ENCODE data around the gene TIPIN. TPM values are rescaled to one million over a fixed set of nuclear protein-coding genes. Genes with fewer than 3 reads are reported as not detected.

TIPIN gene
- total and polyA plus RNA-seq, 4 experiments from 2014 or later, result 5.0 to 9.0 (median 6.4) TPM

DNA sequence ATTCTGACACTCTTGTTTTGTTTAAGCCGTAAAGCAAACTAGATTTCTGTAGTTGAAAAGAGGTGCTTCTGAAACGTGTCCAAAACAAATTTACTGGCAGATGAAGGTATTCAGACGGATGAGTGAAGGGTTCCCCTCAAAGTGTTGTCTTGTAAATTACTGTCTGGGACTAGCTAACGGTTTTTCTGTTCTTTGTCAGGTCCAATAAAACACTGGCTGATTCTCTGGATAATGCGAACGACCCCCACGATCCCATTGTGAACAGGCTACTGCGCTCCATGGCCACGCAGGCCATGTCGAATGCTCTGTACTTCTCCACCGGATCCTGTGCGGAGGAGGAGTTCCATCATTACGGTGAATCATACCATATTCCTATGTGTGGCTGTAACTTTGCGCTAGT is 27.7 kb downstream of the TIPIN start:
- Histone ChIP-seq H3K4me3 (ENCODE audit: low read length in 2 of 2) (no peak overlapping the region), H3K4me1 (ENCODE audit: insufficient read depth, low read length) (no peaks in the 10 kb centered on the region), H3K9me3 (ENCODE audit: control insufficient read depth in 1 of 2, low read length in 2 of 2) (no peaks in the 10 kb centered on the region), H3K27me3 (ENCODE audit: insufficient read depth, low read length) (no peaks in the 10 kb centered on the region), H3K27ac (ENCODE audit: low read depth, low read length) (no peak overlapping the region), H3K36me3 (ENCODE audit: insufficient read depth, low read length) (peaks cover 48% of the 10 kb centered on the region)
- intact Hi-C loops (cut with micrococcal nuclease), result no loop called here
- Mint-ChIP-seq H3K9me3 (no peaks in the 10 kb centered on the region), H3K4me3 (no peak overlapping the region), H3K4me1 (no peaks in the 10 kb centered on the region), H3K27me3 (no peaks in the 10 kb centered on the region), H3K36me3 (peaks cover 36 to 75% of the 10 kb centered on the region in 2 donors), H3K27ac (peak overlapping the region in 1 of 7 donors; percentile 35)
- POLR2A ChIA-PET (ENCODE audit: partially characterized antibody), result no interaction called here
- CTCF ChIA-PET (ENCODE audit: partially characterized antibody), result no interaction called here
- no peak for DNase-seq

DNA sequence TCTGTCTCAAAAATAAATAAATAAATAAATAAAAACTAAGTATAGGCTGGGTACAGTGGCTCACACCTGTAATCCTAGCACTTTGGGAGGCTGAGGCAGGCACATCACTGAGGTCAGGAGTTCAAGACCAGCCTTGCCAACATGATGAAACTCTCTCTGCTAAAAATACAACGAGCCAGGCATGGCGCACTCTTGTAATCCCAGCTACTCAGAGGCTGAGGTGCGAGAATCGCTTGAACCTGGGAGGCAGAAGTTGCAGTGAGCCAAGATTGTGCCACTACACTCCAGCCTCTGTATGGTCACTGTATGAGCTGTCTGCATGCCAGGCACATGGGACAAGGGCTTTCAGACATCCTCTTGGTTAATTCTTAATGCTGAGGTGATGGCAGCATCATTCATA is 28.7 kb downstream of the TIPIN start:
- no peak for DNase-seq
- Histone ChIP-seq H3K9me3 (ENCODE audit: control insufficient read depth in 1 of 2, low read length in 2 of 2) (no peaks in the 10 kb centered on the region), H3K4me3 (ENCODE audit: low read length in 2 of 2) (no peak overlapping the region), H3K36me3 (ENCODE audit: insufficient read depth, low read length) (peaks cover 58% of the 10 kb centered on the region), H3K27me3 (ENCODE audit: insufficient read depth, low read length) (no peaks in the 10 kb centered on the region), H3K27ac (ENCODE audit: low read depth, low read length) (no peak overlapping the region), H3K4me1 (ENCODE audit: insufficient read depth, low read length) (no peaks in the 10 kb centered on the region)
- intact Hi-C loops (cut with micrococcal nuclease), result no loop called here
- no peak overlapping the region for H3K27ac Mint-ChIP-seq
- POLR2A ChIA-PET (ENCODE audit: partially characterized antibody), result no interaction called here
- peaks cover 37 to 76% of the 10 kb centered on the region in 2 donors for H3K36me3 Mint-ChIP-seq
- no peak overlapping the region for H3K4me3 Mint-ChIP-seq
- H3K4me1 Mint-ChIP-seq, result no peaks in the 10 kb centered on the region
- CTCF ChIA-PET (ENCODE audit: partially characterized antibody), result no interaction called here
- H3K9me3 Mint-ChIP-seq, result no peaks in the 10 kb centered on the region
- H3K27me3 Mint-ChIP-seq, result no peaks in the 10 kb centered on the region

DNA sequence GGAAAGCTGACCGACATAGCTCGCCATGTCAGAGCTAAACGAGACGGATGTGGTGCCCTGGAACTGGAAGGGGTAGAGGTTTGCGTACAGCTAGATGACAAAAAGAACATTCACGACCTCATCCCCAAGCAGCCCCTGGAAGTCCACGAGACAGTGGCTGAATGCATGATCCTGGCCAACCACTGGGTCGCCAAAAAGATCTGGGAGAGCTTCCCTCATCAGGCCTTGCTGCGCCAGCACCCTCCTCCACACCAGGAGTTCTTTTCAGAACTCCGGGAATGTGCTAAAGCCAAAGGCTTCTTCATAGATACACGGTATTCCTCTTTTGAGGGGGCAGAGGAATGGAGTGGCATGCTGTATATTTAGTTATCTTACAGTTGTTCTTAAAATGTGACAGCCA is 30.4 kb downstream of the TIPIN start:
- CTCF ChIA-PET (ENCODE audit: partially characterized antibody), result interaction anchor here (1.1 kb wide), 1 partner anchor 173 kb away, joined by 4 read pairs; no protein-coding TSS in a partner anchor
- Histone ChIP-seq H3K27me3 (ENCODE audit: insufficient read depth, low read length) (no peaks in the 10 kb centered on the region), H3K36me3 (ENCODE audit: insufficient read depth, low read length) (peaks cover 64% of the 10 kb centered on the region), H3K4me3 (ENCODE audit: low read length in 2 of 2) (no peak overlapping the region), H3K9me3 (ENCODE audit: control insufficient read depth in 1 of 2, low read length in 2 of 2) (no peaks in the 10 kb centered on the region), H3K4me1 (ENCODE audit: insufficient read depth, low read length) (no peaks in the 10 kb centered on the region), H3K27ac (ENCODE audit: low read depth, low read length) (no peak overlapping the region)
- POLR2A ChIA-PET (ENCODE audit: partially characterized antibody), result interaction anchor here (1.5 kb wide), 1 partner anchor 172 kb away, joined by 6 read pairs; the partner anchor contains the start of gene SNAPC5
- Mint-ChIP-seq H3K27ac (no peak overlapping the region), H3K9me3 (no peaks in the 10 kb centered on the region), H3K27me3 (no peaks in the 10 kb centered on the region), H3K36me3 (peaks cover 33 to 75% of the 10 kb centered on the region in 2 donors), H3K4me3 (no peak overlapping the region), H3K4me1 (no peaks in the 10 kb centered on the region)
- intact Hi-C loops (cut with micrococcal nuclease), result no loop called here
- no peak for DNase-seq

DNA sequence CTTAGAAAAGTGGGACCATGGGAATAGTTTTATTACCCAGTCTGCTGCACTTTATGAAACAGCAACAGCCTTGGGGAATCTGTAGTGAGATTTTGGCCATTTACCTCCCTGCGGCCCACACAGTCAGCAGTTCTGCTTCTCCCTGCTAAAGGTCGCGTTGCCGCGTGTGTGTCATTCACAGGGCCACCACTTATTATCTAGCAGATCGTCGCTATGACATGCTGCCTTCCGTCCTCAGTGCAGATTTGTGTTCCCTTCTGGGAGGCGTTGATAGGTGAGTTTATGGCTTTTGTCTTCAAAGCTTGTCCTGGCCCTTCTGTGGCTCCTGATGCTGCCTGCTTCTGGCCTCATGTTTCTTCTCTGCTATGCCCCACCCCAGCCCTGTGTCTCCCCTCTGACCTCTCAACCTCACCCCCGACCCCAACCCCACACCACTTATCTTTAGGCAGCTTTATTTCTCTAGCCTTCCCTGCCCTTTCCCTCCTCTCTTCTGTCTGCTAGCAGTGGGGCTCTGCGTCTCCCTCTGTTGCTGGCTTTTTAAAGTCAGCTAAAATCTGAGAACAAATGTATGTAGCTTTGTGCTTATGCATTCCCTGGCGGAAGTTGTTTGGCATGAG is 33.1 kb downstream of the TIPIN start:
- ChIA-PET CTCF (ENCODE audit: partially characterized antibody) (interaction anchor here (1.6 kb wide), 1 partner anchor 175 kb away, joined by 5 read pairs; the partner anchor contains the start of gene SNAPC5), POLR2A (ENCODE audit: partially characterized antibody) (no interaction called here)

DNA sequence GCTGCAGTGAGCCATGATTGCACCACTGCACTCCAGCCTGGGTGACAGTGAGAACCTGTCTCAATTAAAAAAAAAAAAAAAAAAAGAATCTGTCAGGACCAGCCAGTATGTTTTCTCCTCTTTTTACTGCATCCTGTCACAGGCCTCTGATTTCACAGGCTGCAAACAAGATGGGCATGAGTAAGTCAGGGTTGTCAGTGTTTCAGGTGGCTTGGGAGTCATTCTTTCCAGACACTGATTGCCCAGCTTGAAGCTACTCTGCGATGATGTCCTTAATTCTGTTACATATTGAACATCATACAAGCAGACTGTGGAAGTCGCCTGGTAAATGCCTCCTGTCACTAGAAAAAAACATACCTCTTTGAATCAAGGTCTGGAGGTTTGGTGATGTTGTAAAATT is 44.3 kb downstream of the TIPIN start:
- Histone ChIP-seq H3K4me1 (ENCODE audit: insufficient read depth, low read length) (no peaks in the 10 kb centered on the region), H3K4me3 (ENCODE audit: low read length in 2 of 2) (no peak overlapping the region), H3K27me3 (ENCODE audit: insufficient read depth, low read length) (no peaks in the 10 kb centered on the region), H3K9me3 (ENCODE audit: control insufficient read depth in 1 of 2, low read length in 2 of 2) (no peaks in the 10 kb centered on the region), H3K27ac (ENCODE audit: low read depth, low read length) (no peak overlapping the region), H3K36me3 (ENCODE audit: insufficient read depth, low read length) (peaks cover 42% of the 10 kb centered on the region)
- H3K4me3 Mint-ChIP-seq, result no peak overlapping the region
- intact Hi-C loops (cut with micrococcal nuclease), result no loop called here
- no peaks in the 10 kb centered on the region for H3K9me3 Mint-ChIP-seq
- no peaks in the 10 kb centered on the region for H3K27me3 Mint-ChIP-seq
- peaks cover 0 to 3% (median 1%) of the 10 kb centered on the region in 4 donors for H3K4me1 Mint-ChIP-seq
- POLR2A ChIA-PET (ENCODE audit: partially characterized antibody), result no interaction called here
- CTCF ChIA-PET (ENCODE audit: partially characterized antibody), result interaction anchor here (0.7 to 1.0 kb wide), 2 partner anchors 9 to 25 kb away, joined by 3 read pairs; no protein-coding TSS in a partner anchor
- H3K27ac Mint-ChIP-seq, result peak overlapping the region in 2 of 7 donors; percentile 12 to 83
- DNase-seq, result no peak
- H3K36me3 Mint-ChIP-seq, result peaks cover 52 to 83% of the 10 kb centered on the region in 2 donors

More for the DNA sequence above, 33.1 kb downstream of the TIPIN start:
- no peaks in the 10 kb centered on the region for H3K9me3 ChIP-seq (ENCODE audit: control insufficient read depth in 1 of 2, low read length in 2 of 2)
- no peak overlapping the region for H3K27ac ChIP-seq (ENCODE audit: low read depth, low read length)
- no peaks in the 10 kb centered on the region for H3K27me3 ChIP-seq (ENCODE audit: insufficient read depth, low read length)
- no peaks in the 10 kb centered on the region for H3K4me1 ChIP-seq (ENCODE audit: insufficient read depth, low read length)
- DNase-seq, result no peak
- Mint-ChIP-seq H3K27me3 (no peaks in the 10 kb centered on the region), H3K4me3 (no peak overlapping the region), H3K27ac (peak overlapping the region in 3 of 7 donors; percentile 33 to 57 (median 55)), H3K36me3 (peaks cover 36 to 74% of the 10 kb centered on the region in 2 donors), H3K9me3 (no peaks in the 10 kb centered on the region), H3K4me1 (no peaks in the 10 kb centered on the region)
- intact Hi-C loops (cut with micrococcal nuclease), result no loop called here
- peaks cover 49% of the 10 kb centered on the region for H3K36me3 ChIP-seq (ENCODE audit: insufficient read depth, low read length)
- no peak overlapping the region for H3K4me3 ChIP-seq (ENCODE audit: low read length in 2 of 2)

DNA sequence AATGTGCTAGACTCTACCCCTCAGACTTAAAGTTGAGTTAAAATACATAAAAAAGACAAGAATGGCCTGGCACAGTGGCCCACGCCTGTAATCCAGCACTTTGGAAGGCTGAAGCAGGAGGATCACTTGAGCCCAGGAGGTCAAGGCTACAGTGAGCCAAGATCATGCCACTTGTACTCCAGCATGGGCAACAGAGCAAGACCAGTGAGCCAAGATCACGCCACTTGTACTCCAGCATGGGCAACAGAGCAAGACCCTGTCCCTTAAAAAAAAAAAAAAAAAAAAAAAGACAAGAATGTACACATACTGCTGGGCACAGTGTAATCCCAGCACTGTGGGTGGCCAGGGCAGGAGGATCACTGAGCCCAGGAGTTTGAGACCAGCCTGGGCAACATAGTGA is 45.7 kb downstream of the TIPIN start:
- no peaks in the 10 kb centered on the region for H3K27me3 Mint-ChIP-seq
- Histone ChIP-seq H3K4me1 (ENCODE audit: insufficient read depth, low read length) (no peaks in the 10 kb centered on the region), H3K4me3 (ENCODE audit: low read length in 2 of 2) (no peak overlapping the region), H3K9me3 (ENCODE audit: control insufficient read depth in 1 of 2, low read length in 2 of 2) (no peaks in the 10 kb centered on the region), H3K27me3 (ENCODE audit: insufficient read depth, low read length) (no peaks in the 10 kb centered on the region), H3K27ac (ENCODE audit: low read depth, low read length) (no peak overlapping the region), H3K36me3 (ENCODE audit: insufficient read depth, low read length) (peaks cover 42% of the 10 kb centered on the region)
- no peaks in the 10 kb centered on the region for H3K9me3 Mint-ChIP-seq
- intact Hi-C loops (cut with micrococcal nuclease), result no loop called here
- H3K4me1 Mint-ChIP-seq, result peaks cover 0 to 3% (median 0%) of the 10 kb centered on the region in 4 donors
- H3K27ac Mint-ChIP-seq, result peak overlapping the region in 1 of 7 donors; percentile 37
- no peak for DNase-seq
- peaks cover 47 to 84% of the 10 kb centered on the region in 2 donors for H3K36me3 Mint-ChIP-seq
- ChIA-PET POLR2A (ENCODE audit: partially characterized antibody) (no interaction called here), CTCF (ENCODE audit: partially characterized antibody) (no interaction called here)
- no peak overlapping the region for H3K4me3 Mint-ChIP-seq

DNA sequence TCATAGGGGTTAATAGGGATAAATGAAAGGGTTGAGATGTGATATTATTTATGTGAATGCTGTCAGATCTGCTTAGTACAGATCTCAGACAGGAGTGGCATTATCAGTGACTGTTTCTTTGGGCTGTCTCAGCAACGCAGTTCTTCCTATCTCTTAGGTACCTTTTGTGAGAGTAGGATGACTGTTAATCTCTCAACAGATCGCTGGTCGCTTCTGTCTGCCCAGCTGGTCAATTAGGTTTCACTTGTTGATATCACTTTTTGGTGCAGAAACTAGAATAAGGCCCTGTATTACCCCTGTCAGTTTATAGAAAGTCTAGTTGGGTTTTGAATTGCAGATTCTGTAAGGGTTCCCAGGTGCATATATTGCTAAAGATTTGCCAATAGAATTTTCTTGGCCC is 46.7 kb downstream of the TIPIN start:
- peaks cover 43 to 78% of the 10 kb centered on the region in 2 donors for H3K36me3 Mint-ChIP-seq
- H3K9me3 ChIP-seq (ENCODE audit: control insufficient read depth in 1 of 2, low read length in 2 of 2), result no peaks in the 10 kb centered on the region
- peaks cover 0 to 3% (median 0%) of the 10 kb centered on the region in 4 donors for H3K4me1 Mint-ChIP-seq
- ChIA-PET CTCF (ENCODE audit: partially characterized antibody) (no interaction called here), POLR2A (ENCODE audit: partially characterized antibody) (no interaction called here)
- DNase-seq, result no peak
- no peak overlapping the region for H3K4me3 Mint-ChIP-seq
- peaks cover 41% of the 10 kb centered on the region for H3K36me3 ChIP-seq (ENCODE audit: insufficient read depth, low read length)
- no peak overlapping the region for H3K4me3 ChIP-seq (ENCODE audit: low read length in 2 of 2)
- intact Hi-C loops (cut with micrococcal nuclease), result no loop called here
- H3K4me1 ChIP-seq (ENCODE audit: insufficient read depth, low read length), result no peaks in the 10 kb centered on the region
- H3K27ac ChIP-seq (ENCODE audit: low read depth, low read length), result no peak overlapping the region
- H3K27me3 Mint-ChIP-seq, result no peaks in the 10 kb centered on the region
- no peak overlapping the region for H3K27ac Mint-ChIP-seq
- no peaks in the 10 kb centered on the region for H3K27me3 ChIP-seq (ENCODE audit: insufficient read depth, low read length)
- no peaks in the 10 kb centered on the region for H3K9me3 Mint-ChIP-seq

Measured in CD4-positive, alpha-beta memory T cell (primary cell).